Breast epithelium (tissue), 3 donors: ENCODE data around the gene PFN3.

ENCODE experiments used
- CTCF ChIP-seq, 3 donors: fragments of 450-650 bp; IDR thresholded peaks; one replicate each; pipeline ENCODE4 v1.5.1; 2016 to 2017; ENCODE audit warnings: antibody characterized with exemption in 3 of 3, mild to moderate bottlenecking in 3 of 3, moderate library complexity in 3 of 3
- POLR2A ChIP-seq: fragments of 450-650 bp; IDR thresholded peaks from one replicate; pipeline ENCODE4 v1.6.1; 2016; ENCODE audit warnings: antibody characterized with exemption, mild to moderate bottlenecking, moderate library complexity
- POLR2AphosphoS5 ChIP-seq, 3 donors: sonication (generic); formaldehyde crosslinking; IDR thresholded peaks; one replicate each; pipeline ENCODE4 v1.6.1; 2017; ENCODE audit warnings: antibody characterized with exemption in 3 of 3

DNA sequence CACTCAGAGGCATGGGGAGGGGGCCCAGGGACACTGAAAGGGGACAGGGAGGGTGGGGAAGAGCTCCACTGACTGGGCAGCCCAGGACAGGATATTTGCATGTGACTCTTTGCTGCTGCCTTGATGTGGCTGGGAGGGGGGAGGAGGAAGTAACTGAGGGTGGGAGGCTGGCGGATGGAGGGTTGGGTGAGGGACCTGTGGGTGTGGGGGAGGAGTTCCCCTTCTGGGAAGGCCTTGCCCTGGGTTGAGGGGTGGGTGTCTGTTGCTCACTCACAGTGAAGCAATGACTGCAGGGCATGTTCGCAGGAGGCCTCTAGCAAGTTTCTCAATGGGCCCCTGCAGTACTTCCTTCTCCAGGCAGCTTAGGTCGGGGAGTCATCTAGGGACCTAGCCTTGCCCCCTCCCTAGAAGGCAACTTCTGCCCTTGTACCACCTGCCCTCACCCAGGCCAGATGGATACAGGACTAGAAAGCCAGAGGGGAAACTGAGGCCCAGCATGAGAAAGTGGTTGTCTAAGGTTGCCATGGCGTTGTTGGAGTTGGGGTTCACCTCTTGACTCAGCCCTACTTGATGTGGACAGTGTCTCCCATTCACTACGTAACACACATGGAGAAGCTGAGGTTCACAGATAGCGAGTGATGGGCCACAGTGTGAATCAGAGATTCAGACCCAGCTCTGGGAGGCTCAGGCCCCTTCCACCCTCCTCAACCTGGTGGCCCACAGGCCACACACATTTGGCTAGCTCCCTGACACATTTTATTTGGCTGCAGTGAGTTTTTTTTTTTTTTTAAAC is 29.0 kb upstream of the PFN3 start:
- TF ChIP-seq POLR2AphosphoS5 (IDR thresholded peaks at IDR 0.05), result no peak
- TF ChIP-seq CTCF (IDR thresholded peaks at IDR 0.05), result no peak
- no peak for TF ChIP-seq POLR2A
